HG03558 (cell line): Measurements from ENCODE around the gene ARHGEF28.

Experiments used
- ATAC-seq: cut with Tn5 transposase; IDR thresholded peaks from one replicate; pipeline ENCODE4 v1.9.1; 2021; ENCODE audit warnings: moderate number of reproducible peaks; ENCODE audit not compliant: unreplicated experiment; ENCODE audit errors: extremely low read depth

ARHGEF28 gene

GRCh38 chr5:73766902-73767301, 140.9 kb downstream of the ARHGEF28 start:
- ATAC-seq = no peak

GRCh38 chr5:73770172-73771025, 144.4 kb downstream of the ARHGEF28 start:
- no peak for ATAC-seq

- ATAC-seq = no peak
Measured at GRCh38 chr5:73774924-73775323, 148.9 kb downstream of the ARHGEF28 start.

GRCh38 chr5:73776405-73776804, 150.4 kb downstream of the ARHGEF28 start:
- ATAC-seq = no peak

GRCh38 chr5:73777192-73777591, 151.2 kb downstream of the ARHGEF28 start:
- no peak for ATAC-seq

GRCh38 chr5:73780302-73781080, 154.5 kb downstream of the ARHGEF28 start:
- ATAC-seq = no peak

GRCh38 chr5:73781107-73781768, 155.2 kb downstream of the ARHGEF28 start:
- no peak for ATAC-seq

- no peak for ATAC-seq
Measured at GRCh38 chr5:73783828-73784227, 157.8 kb downstream of the ARHGEF28 start.

GRCh38 chr5:73786043-73786831, 160.2 kb downstream of the ARHGEF28 start:
- no peak for ATAC-seq

- no peak for ATAC-seq
Measured at GRCh38 chr5:73789851-73790281, 163.9 kb downstream of the ARHGEF28 start.

GRCh38 chr5:73791389-73791788, 165.4 kb downstream of the ARHGEF28 start:
- no peak for ATAC-seq

GRCh38 chr5:73792687-73793320, 166.8 kb downstream of the ARHGEF28 start:
- no peak for ATAC-seq

GRCh38 chr5:73793911-73794310, 167.9 kb downstream of the ARHGEF28 start:
- no peak for ATAC-seq

- no peak for ATAC-seq
Measured at GRCh38 chr5:73796164-73797131, 170.5 kb downstream of the ARHGEF28 start.

GRCh38 chr5:73797132-73797510, 171.1 kb downstream of the ARHGEF28 start:
- ATAC-seq = no peak

GRCh38 chr5:73799401-73799972, 173.5 kb downstream of the ARHGEF28 start:
- no peak for ATAC-seq

- ATAC-seq = no peak
Measured at GRCh38 chr5:73801686-73802085, 175.7 kb downstream of the ARHGEF28 start.

- no peak for ATAC-seq
Measured at GRCh38 chr5:73805449-73805848, 179.5 kb downstream of the ARHGEF28 start.
